Thyroid gland (tissue), 4 donors: Measurements from ENCODE around the gene RETREG1.

Experiments used
- POLR2A ChIP-seq, 2 donors: fragments of 450-650 bp; IDR thresholded peaks; one replicate each; pipeline ENCODE4 v1.6.1; 2017; ENCODE audit warnings: antibody characterized with exemption in 2 of 2, mild to moderate bottlenecking in 2 of 2, moderate library complexity in 1 of 2
- TF ChIP-seq, protein P1 (sequence below), 6 experiments: fragments of 200-600 bp in 3 of 6; fragments of 450-650 bp in 3 of 6; sonication (generic) in 3 of 6; IDR thresholded peaks; one replicate each; pipeline ENCODE4 v1.5.1; 2016 to 2019; ENCODE audit warnings: antibody characterized with exemption in 6 of 6, mild to moderate bottlenecking in 2 of 6, inconsistent platforms in 1 of 6, moderate library complexity in 1 of 6

DNA sequence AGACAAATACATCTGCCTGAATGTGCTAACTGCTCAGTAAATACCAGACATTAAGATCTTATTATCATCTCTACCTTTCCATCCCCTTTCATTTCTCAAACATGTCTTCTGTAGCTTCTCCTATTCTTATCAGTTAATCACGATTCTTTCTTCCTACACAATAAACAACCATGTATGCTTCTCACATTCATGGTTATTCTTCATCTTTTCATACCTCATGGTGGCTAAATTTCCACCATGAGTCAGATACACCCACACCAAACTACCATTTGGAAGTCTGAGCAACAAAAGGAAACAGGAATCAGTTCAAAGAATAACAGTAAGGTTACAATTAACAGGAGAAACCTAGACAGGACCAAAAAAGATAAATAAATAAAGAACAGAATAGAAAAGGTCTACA, 158.9 kb downstream of the RETREG1 start:
- TF ChIP-seq, protein P1, sequence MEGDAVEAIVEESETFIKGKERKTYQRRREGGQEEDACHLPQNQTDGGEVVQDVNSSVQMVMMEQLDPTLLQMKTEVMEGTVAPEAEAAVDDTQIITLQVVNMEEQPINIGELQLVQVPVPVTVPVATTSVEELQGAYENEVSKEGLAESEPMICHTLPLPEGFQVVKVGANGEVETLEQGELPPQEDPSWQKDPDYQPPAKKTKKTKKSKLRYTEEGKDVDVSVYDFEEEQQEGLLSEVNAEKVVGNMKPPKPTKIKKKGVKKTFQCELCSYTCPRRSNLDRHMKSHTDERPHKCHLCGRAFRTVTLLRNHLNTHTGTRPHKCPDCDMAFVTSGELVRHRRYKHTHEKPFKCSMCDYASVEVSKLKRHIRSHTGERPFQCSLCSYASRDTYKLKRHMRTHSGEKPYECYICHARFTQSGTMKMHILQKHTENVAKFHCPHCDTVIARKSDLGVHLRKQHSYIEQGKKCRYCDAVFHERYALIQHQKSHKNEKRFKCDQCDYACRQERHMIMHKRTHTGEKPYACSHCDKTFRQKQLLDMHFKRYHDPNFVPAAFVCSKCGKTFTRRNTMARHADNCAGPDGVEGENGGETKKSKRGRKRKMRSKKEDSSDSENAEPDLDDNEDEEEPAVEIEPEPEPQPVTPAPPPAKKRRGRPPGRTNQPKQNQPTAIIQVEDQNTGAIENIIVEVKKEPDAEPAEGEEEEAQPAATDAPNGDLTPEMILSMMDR (IDR thresholded peaks at IDR 0.05): no peak
- TF ChIP-seq POLR2A (IDR thresholded peaks at IDR 0.05): no peak
